GM21381 (cell line): Measurements from ENCODE around the gene WDR88.
"Not testable (repeated sequence)": the region's sequence is repeated elsewhere in the genome, so short reads cannot be mapped to it uniquely, and the experiment has no call there.

Experiments used
- ATAC-seq: cut with Tn5 transposase; IDR thresholded peaks from one replicate; pipeline ENCODE4 v1.9.1; 2021; ENCODE audit warnings: mild to moderate bottlenecking, moderate library complexity; ENCODE audit not compliant: unreplicated experiment

Gene WDR88

GRCh38 chr19:33168528-33168927, 36.6 kb downstream of the WDR88 start:
- no peak for ATAC-seq

GRCh38 chr19:33171222-33171795, 39.4 kb downstream of the WDR88 start:
- no peak for ATAC-seq

GRCh38 chr19:33171916-33172359, 40.0 kb downstream of the WDR88 start:
- no peak for ATAC-seq

GRCh38 chr19:33174186-33174585, 42.3 kb downstream of the WDR88 start:
- no peak for ATAC-seq

GRCh38 chr19:33175156-33175782, 43.4 kb downstream of the WDR88 start:
- ATAC-seq = no peak

GRCh38 chr19:33175886-33176669, 44.2 kb downstream of the WDR88 start:
- ATAC-seq = peak; percentile 0

- ATAC-seq = peak; percentile 86
Measured at GRCh38 chr19:33176670-33177416, 44.9 kb downstream of the WDR88 start.

GRCh38 chr19:33177417-33177979, 45.6 kb downstream of the WDR88 start:
- ATAC-seq = no peak

- no peak for ATAC-seq
Measured at GRCh38 chr19:33186431-33187182, 54.7 kb downstream of the WDR88 start.

GRCh38 chr19:33187183-33187540, 55.2 kb downstream of the WDR88 start:
- ATAC-seq = no peak

- no peak for ATAC-seq
Measured at GRCh38 chr19:33189453-33189852, 57.5 kb downstream of the WDR88 start.

GRCh38 chr19:33191092-33191491, 59.2 kb downstream of the WDR88 start:
- not testable (repeated sequence) for ATAC-seq

GRCh38 chr19:33191501-33191900, 59.6 kb downstream of the WDR88 start:
- ATAC-seq = no peak

GRCh38 chr19:33192010-33192409, 60.1 kb downstream of the WDR88 start:
- ATAC-seq = no peak

GRCh38 chr19:33193269-33193864, 61.5 kb downstream of the WDR88 start:
- no peak for ATAC-seq

GRCh38 chr19:33193865-33194362, 62.0 kb downstream of the WDR88 start, which contains the start of gene LRP3:
Gene LRP3 (plus strand): TSS chr19:33194330. CDS start chr19:33194786, 456 bp downstream.
- ATAC-seq = no peak

GRCh38 chr19:33194532-33194885, 62.6 kb downstream of the WDR88 start:
- no peak for ATAC-seq

GRCh38 chr19:33194886-33195644, 63.2 kb downstream of the WDR88 start:
- ATAC-seq = no peak
